Skeletal muscle satellite cell (primary cell): ENCODE results near the gene CD164.
"Not testable (repeated sequence)": the region's sequence is repeated elsewhere in the genome, so short reads cannot be mapped to it uniquely, and the experiment has no call there.

Experiments used
- H3K27me3 ChIP-seq: 2 replicates; pipeline ENCODE4 v1.7.0; 2013; ENCODE audit warnings: low read length; ENCODE audit not compliant: control insufficient read depth, insufficient read depth
- H3K36me3 ChIP-seq: 2 replicates; pipeline ENCODE4 v1.7.0; 2013; ENCODE audit warnings: mild to moderate bottlenecking, control low read depth, low read length; ENCODE audit not compliant: insufficient read depth
- H3K4me1 ChIP-seq: 2 replicates; pipeline ENCODE4 v1.7.0; 2013; ENCODE audit warnings: low read length; ENCODE audit not compliant: control insufficient read depth, insufficient read depth
- H3K4me2 ChIP-seq: 2 replicates; pipeline ENCODE4 v1.7.0; 2013; ENCODE audit warnings: mild to moderate bottlenecking, low read length
- H3K4me3 ChIP-seq: 2 replicates; pipeline ENCODE4 v1.7.0; 2013; ENCODE audit warnings: low read length
- H3K9ac ChIP-seq: 2 replicates; pipeline ENCODE4 v1.7.0; 2013; ENCODE audit warnings: mild to moderate bottlenecking, low read depth, low read length, moderate library complexity
- H3K9me3 ChIP-seq: replicated peaks from 2 replicates; pipeline ENCODE4 v1.7.0; 2013; ENCODE audit warnings: mild to moderate bottlenecking, control low read depth, low read length

The CD164 gene

DNA sequence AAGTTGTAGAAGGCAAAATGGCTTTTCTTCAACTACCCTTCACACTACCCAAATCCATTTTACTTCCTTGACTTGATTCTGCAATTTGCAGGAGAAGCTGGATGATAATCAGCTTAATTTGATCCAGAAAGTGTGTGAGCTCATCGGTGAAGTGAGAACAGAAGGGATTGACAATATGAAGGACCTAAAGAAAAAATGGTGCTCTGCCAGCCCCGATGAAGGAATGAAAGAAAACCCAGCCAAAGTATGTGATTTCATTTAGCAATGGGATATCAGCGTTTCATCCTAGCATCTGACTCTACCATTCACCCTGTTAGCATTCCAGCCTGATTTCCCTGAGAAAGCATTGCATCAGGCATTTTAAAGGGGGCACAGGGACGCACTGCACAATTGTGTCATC, 41.5 kb downstream of the CD164 start:
- Histone ChIP-seq H3K4me2 (no peak overlapping the region), H3K4me3 (no peak overlapping the region), H3K27me3 (no peaks in the 10 kb centered on the region), H3K9me3 (no peaks in the 10 kb centered on the region), H3K9ac (no peak overlapping the region), H3K36me3 (no peaks in the 10 kb centered on the region), H3K4me1 (no peaks in the 10 kb centered on the region)

DNA sequence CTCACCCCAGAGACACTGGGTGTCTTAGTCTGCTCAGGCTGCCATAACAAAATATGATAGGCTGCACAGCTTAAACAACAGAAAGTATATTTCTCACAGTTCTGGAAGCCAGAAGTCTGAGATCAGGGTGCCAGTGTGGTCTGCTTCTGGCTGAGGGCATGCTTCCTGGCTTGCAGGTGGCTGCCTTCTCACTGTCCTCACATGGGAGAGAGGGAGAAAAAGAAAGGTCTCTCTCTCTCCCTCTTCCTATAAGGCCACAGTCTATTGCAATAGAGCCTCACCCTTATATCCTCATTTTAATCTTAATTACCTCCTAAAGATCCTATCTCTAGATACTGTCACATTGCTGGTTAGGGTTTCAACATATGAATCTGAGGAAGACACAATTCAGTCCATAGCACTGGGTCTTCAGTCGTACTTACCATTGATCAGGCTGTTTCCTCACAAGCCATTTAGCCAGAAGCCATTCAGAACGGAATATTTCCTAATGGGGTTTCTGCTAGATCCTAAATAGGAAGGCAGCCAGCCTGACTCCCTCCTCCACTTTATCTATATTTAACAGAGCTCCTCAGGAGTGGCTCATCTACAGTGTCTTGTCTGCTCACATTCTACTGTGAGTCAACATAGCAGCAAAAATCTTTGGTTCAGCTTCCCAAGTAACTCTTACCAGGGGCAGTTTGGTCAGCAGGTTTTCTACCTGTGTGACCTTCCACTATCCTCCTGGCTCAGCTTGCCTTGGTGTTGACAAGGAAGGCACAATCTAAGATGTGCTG, 42.2 kb downstream of the CD164 start:
- no peaks in the 10 kb centered on the region for H3K9me3 ChIP-seq
- no peaks in the 10 kb centered on the region for H3K4me1 ChIP-seq
- no peak overlapping the region for H3K9ac ChIP-seq
- H3K27me3 ChIP-seq, result no peaks in the 10 kb centered on the region
- no peak overlapping the region for H3K4me2 ChIP-seq
- no peak overlapping the region for H3K4me3 ChIP-seq
- no peaks in the 10 kb centered on the region for H3K36me3 ChIP-seq

DNA sequence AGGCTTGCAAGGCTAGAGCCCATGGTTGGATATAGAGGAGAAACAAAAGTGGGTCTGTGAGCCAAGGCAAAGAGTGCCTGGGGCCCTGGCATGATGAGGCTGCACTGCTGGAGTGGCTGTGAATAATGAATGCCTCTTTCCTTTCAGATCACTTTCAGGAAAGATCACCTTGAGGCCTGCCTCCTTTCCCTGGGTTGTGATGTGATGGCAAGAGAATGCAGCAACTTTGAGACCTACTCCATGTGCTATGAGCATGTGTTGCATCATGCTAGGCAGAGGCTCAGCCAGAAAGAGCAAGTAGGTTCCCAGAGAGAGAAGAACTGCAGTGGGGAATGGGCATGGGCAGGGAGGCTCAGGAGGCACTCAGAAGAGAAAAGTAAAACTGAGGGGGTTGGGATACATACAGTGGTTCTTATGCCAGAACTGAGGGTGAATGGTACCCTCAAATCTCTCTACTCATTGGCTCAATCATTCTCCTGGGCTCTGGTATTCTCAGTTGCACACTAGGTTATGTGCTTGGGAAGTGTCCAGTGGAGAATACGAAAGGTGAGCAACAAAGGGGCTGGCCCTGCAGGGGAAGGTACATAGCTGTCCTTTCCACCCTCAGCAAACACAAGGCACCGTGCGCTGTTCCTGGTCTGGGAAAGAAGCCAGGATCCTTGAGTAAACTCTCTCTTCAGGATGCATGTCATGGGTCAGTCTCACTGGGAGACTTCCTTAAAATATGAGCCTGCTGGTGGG, 45.9 kb downstream of the CD164 start:
- H3K9ac ChIP-seq, result no peak overlapping the region
- H3K4me2 ChIP-seq, result no peak overlapping the region
- H3K4me3 ChIP-seq, result no peak overlapping the region
- H3K4me1 ChIP-seq, result no peaks in the 10 kb centered on the region
- H3K27me3 ChIP-seq, result no peaks in the 10 kb centered on the region
- no peaks in the 10 kb centered on the region for H3K36me3 ChIP-seq
- no peaks in the 10 kb centered on the region for H3K9me3 ChIP-seq

DNA sequence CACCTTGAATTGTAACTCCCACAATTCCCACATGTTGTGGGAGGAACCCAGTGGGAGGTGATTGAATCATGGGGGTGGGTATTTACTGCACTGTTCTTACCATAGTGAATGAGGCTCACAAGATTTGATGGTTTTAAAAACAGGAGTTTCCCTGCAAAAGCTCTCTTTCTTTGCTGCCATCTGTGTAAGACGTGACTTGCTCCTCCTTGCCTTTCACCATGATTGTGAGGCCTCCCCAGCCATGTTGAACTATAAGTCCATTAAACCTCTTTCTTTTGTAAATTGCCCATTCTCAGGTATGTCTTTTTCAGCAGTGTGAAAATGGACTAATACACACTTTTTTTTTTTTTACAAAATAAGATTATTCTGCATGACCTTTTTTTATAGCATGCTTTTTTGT, 48.4 kb downstream of the CD164 start:
- H3K4me1 ChIP-seq, H3K36me3 ChIP-seq, H3K4me2 ChIP-seq, H3K27me3 ChIP-seq, H3K9ac ChIP-seq, H3K9me3 ChIP-seq, H3K4me3 ChIP-seq: not testable (repeated sequence)

DNA sequence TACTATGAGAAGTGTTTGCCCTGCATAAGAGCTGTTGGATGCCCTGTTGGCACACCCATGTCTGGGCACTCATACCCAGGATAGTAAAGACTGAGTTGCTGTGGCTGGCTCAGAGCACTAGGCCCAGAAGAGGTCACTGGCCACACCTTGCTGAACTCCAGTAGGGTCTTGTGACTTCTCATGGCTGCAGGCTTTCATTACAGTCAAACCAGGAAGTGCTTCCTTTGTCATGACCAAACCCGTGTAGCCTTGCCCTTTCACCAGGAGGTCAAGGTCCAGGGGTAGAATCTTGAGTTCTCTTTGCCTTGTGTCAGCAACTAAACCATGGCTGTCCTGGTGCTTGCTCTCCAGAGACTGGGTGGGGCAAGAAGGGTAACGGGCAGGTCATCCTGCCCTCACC, 49.5 kb downstream of the CD164 start:
- peaks cover 3% of the 10 kb centered on the region for H3K27me3 ChIP-seq
- no peak overlapping the region for H3K4me3 ChIP-seq
- H3K4me1 ChIP-seq, result no peaks in the 10 kb centered on the region
- no peaks in the 10 kb centered on the region for H3K36me3 ChIP-seq
- no peak overlapping the region for H3K4me2 ChIP-seq
- H3K9me3 ChIP-seq, result no peaks in the 10 kb centered on the region
- H3K9ac ChIP-seq, result no peak overlapping the region

DNA sequence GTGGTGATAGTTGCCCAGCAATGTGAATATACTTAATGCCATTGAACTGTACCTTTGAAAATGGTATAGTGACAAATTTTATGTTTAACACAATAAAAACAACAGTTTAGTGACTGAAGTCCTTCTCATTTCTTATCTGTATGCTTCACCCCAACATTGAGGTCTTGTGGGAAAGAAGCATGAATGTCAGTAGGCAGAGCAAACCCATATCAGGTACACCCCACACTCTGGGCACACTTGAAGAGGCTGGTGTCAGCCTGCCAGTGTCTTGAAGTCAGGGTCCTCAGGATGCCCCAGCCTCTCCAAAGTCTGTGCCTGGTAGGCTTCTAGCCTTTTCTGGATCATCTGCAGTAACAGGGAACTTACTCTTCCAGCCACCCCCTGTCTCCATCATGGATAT, 51.2 kb downstream of the CD164 start:
- H3K4me1 ChIP-seq, result no peaks in the 10 kb centered on the region
- no peaks in the 10 kb centered on the region for H3K36me3 ChIP-seq
- no peak overlapping the region for H3K4me3 ChIP-seq
- no peaks in the 10 kb centered on the region for H3K9me3 ChIP-seq
- peaks cover 3% of the 10 kb centered on the region for H3K27me3 ChIP-seq
- H3K9ac ChIP-seq, result no peak overlapping the region
- H3K4me2 ChIP-seq, result no peak overlapping the region

DNA sequence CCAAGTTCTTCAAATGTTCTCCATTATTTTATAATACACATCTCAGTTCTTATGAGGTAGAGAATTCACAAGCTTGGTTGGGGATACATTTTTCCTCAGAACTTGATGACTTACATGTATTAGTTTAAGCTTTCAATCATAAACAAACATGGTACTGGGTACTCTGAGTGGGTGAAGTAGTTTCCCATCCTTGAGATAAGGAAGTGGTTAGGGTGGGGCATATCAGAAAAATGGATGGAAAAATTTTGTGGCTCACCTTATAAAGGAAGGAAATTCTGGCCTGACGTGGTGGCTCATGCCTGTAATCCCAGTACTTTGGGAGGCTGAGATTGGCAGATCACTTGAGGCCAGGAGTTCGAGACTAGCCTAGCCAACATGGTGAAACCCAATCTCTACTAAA, 52.0 kb downstream of the CD164 start:
- no peak overlapping the region for H3K4me3 ChIP-seq
- H3K9ac ChIP-seq, result no peak overlapping the region
- H3K4me1 ChIP-seq, result no peaks in the 10 kb centered on the region
- H3K4me2 ChIP-seq, result no peak overlapping the region
- H3K27me3 ChIP-seq, result peaks cover 3% of the 10 kb centered on the region
- no peaks in the 10 kb centered on the region for H3K9me3 ChIP-seq
- no peaks in the 10 kb centered on the region for H3K36me3 ChIP-seq

DNA sequence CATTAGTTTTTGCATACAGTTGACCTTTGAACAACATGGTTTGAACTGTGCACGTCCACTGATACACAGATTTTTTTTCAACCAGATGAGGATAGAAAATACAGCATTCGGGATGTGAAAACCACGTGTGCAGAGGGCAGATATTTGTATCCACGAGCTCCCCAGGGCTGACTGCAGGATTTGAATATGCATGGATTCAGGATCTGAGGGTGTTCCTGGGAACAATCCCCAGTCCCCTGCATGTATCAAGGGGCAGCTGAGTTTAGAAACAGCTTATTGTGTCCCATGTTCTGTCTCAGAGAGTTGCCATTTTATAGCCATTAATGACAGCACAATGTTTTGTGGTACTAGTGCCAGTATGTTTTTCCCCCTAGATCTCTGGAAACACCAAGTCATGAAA, 53.6 kb downstream of the CD164 start:
- H3K9me3 ChIP-seq, result no peaks in the 10 kb centered on the region
- H3K27me3 ChIP-seq, result peaks cover 3% of the 10 kb centered on the region
- no peak overlapping the region for H3K4me2 ChIP-seq
- no peaks in the 10 kb centered on the region for H3K36me3 ChIP-seq
- no peaks in the 10 kb centered on the region for H3K4me1 ChIP-seq
- no peak overlapping the region for H3K9ac ChIP-seq
- no peak overlapping the region for H3K4me3 ChIP-seq

DNA sequence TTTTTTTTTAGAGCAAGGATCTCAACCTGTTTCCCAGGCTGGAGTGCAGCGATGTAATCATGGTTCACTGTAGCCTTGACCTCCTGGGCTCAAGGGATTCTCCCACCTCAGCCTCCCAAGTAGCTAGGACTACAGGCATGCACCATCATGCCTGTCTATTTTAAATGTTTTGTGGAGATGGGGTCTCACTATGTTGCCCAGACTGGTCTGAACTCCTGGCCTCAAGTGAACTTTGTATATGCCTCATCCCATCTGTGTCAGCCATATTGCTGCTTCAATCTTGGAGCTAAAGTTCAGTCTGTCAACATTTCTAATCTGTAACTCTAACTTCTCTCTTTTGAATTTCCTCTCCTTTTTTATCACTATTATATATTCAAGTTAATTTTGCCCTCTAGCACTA, 54.3 kb downstream of the CD164 start:
- Histone ChIP-seq H3K4me1 (no peaks in the 10 kb centered on the region), H3K4me2 (no peak overlapping the region), H3K36me3 (no peaks in the 10 kb centered on the region), H3K4me3 (no peak overlapping the region), H3K27me3 (peaks cover 3% of the 10 kb centered on the region), H3K9ac (no peak overlapping the region), H3K9me3 (no peaks in the 10 kb centered on the region)

DNA sequence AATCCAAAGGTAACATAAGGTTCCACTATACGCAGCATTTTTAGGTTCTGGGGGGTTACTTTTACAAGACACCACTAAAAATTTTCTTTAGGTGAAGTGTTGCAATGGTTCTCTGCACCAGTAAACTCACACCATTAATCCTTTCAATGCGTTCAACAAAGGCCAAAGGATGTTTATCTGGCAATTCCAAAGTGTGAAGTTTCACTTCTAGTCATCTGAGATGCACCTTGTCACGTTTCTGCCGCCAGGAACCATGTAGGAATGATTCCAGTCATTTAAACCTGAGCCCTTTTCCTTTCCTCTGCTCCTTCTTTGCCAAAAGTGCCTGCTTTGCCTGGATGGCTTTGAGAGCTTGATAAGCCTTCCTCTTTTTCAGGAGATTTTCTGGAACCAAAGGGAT, 54.8 kb downstream of the CD164 start:
- no peaks in the 10 kb centered on the region for H3K36me3 ChIP-seq
- no peaks in the 10 kb centered on the region for H3K4me1 ChIP-seq
- H3K4me2 ChIP-seq, result no peak overlapping the region
- H3K27me3 ChIP-seq, result peaks cover 3% of the 10 kb centered on the region
- H3K9me3 ChIP-seq, result no peaks in the 10 kb centered on the region
- no peak overlapping the region for H3K4me3 ChIP-seq
- no peak overlapping the region for H3K9ac ChIP-seq

DNA sequence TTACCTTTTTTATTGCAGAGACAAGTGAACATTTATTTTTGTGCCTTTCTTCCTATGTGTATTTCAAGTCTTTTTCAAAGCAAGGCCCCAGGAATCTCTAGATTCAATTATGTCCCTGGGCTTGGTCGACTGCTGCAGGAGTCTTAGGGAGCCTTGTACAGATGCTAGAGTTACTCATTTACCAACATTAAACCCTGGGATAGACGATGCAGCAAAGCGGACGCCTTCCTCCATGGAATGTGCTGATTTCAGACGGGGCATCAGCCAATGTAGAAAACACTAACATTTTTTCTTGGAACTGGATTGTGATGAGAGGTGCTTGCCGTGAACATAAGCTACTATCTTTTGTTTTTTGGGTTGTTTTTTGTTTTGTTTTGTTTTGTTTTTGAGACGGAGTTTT, 55.9 kb downstream of the CD164 start:
- H3K36me3 ChIP-seq, result no peaks in the 10 kb centered on the region
- H3K27me3 ChIP-seq, result peaks cover 3% of the 10 kb centered on the region
- no peaks in the 10 kb centered on the region for H3K4me1 ChIP-seq
- H3K4me2 ChIP-seq, result no peak overlapping the region
- H3K4me3 ChIP-seq, result no peak overlapping the region
- H3K9me3 ChIP-seq, result no peaks in the 10 kb centered on the region
- no peak overlapping the region for H3K9ac ChIP-seq

DNA sequence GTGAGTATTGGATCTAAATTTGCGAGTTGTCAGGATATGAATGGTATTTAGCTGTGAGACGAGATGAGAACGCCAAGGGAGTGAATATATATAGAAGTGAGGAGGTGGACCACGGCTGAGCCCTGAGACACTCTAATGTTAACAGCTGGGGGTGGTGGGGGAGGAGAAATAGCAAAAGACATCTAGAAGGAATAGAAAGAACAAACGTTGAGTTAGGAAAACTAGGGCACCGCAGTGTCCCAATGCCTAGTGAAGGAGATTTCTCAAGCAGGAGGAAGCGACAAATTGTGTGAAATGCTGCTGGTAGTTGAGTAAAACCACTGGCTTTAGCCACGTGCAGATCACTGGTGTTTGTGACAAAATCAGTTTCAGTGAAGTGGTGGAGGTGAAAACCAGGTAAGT, 56.9 kb downstream of the CD164 start:
- Histone ChIP-seq H3K36me3 (no peaks in the 10 kb centered on the region), H3K4me1 (no peaks in the 10 kb centered on the region), H3K9me3 (no peaks in the 10 kb centered on the region), H3K9ac (no peak overlapping the region), H3K27me3 (peaks cover 3% of the 10 kb centered on the region), H3K4me2 (no peak overlapping the region), H3K4me3 (no peak overlapping the region)
